BLaER1 treated with 17β-estradiol and CSF1 and Interleukin-3, amounts not matched to agents 10 nM and 100 nM (cell line): ENCODE measurements around the gene SAMD4B.
A peak's percentile ranks its signal among the peaks of the same experiment; 100 is the strongest.

Experiments used
- H3K27ac ChIP-seq, 11 experiments: shearing (Covaris generic); formaldehyde crosslinking; 2 replicates each; pipeline ENCODE4 v1.8.1; 2022
- H3K27me3 ChIP-seq, 11 experiments: shearing (Covaris generic); formaldehyde crosslinking; 2 replicates each; pipeline ENCODE4 v1.8.1; 2022
- H3K36me3 ChIP-seq, 11 experiments: shearing (Covaris generic); formaldehyde crosslinking; 2 replicates each; pipeline ENCODE4 v1.8.1; 2022
- H3K4me1 ChIP-seq, 10 experiments: shearing (Covaris generic); formaldehyde crosslinking; 2 replicates each; pipeline ENCODE4 v1.8.1; 2022
- H3K4me2 ChIP-seq, 11 experiments: shearing (Covaris generic); formaldehyde crosslinking; 2 replicates each; pipeline ENCODE4 v1.8.1; 2022
- H3K4me3 ChIP-seq, 10 experiments: shearing (Covaris generic); formaldehyde crosslinking; 2 replicates each; pipeline ENCODE4 v1.8.1; 2022
- H3K9ac ChIP-seq, 11 experiments: shearing (Covaris generic); formaldehyde crosslinking; 2 replicates each; pipeline ENCODE4 v1.8.1; 2022
- H3K9me3 ChIP-seq, 11 experiments: shearing (Covaris generic); formaldehyde crosslinking; replicated peaks in 1 of 11; 2 replicates each; pipeline ENCODE4 v1.8.1; 2022
- H4K20me1 ChIP-seq, 11 experiments: shearing (Covaris generic); formaldehyde crosslinking; 2 replicates each; pipeline ENCODE4 v1.8.1; 2022
- Cebpa-rat ChIP-seq, 11 experiments: shearing (Covaris generic); IDR thresholded peaks; 2 replicates each; pipeline ENCODE4 v1.8.1; 2022

Gene SAMD4B

DNA sequence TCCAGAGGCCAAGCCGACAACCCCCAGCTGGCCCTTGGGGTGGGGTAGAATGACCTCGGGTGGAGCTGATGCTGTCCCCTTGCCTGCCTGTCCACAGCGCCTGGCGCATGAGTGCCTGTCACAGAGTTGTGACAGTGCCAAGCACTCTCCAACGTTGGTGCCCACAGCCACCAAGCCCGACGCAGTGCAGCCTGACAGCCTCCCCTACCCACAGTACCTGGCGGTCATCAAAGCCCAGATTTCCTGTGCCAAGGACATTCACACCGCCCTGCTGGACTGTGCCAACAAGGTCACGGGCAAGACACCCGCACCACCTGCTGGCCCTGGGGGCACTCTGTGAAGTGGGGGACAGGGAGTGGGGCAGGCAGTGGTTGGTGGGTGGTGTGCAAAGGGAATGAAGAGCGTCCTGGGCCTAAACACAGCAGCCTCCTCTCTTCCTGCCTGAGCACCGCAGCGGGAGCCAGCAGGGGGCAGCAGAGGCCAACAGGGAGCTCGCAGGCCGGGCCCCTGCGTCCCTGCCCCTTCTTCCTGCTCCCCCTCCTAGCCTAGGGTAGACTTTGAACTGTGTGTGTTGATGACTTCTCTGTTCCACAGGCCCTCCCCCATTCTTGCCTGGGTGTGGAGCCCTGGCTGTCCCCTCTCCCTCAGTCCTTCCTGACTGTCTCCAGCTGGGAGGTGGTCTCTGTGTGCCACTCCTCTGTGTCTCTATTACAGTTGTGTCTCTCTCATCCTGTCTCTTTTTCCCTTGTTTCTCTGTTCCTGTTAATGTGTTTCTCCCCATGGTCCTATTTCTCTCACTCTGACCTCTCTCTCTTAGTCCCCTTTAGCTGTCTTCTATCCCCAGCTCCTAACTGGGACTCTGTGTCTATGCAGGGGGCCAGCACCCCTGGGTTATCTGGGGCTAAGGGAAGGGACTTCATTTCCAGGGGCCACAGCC is 55.4 kb downstream of the SAMD4B start:
- H3K4me1 ChIP-seq = peaks cover 55 to 94% (median 69%) of the 10 kb centered on the region in 10 experiments
- H3K9ac ChIP-seq = peak overlapping the region; percentile 81 to 99 (median 93)
- peak overlapping the region; percentile 61 to 99 (median 96) for H3K4me2 ChIP-seq
- H3K4me3 ChIP-seq = peak overlapping the region in 9 of 10 experiments; percentile 23 to 62 (median 46); a peak in 15 of 20 replicates
- H3K27ac ChIP-seq = peak overlapping the region; percentile 89 to 100 (median 99)
- no peaks in the 10 kb centered on the region for H3K27me3 ChIP-seq
- peaks cover 25 to 54% (median 39%) of the 10 kb centered on the region in 11 experiments for H3K36me3 ChIP-seq
- H4K20me1 ChIP-seq = 0 out of 22 replicates have a peak, but pooled peaks cover 0 to 6% (median 0%) of the 10 kb centered on the region in 11 experiments
- H3K9me3 ChIP-seq = peaks cover 0 to 9% (median 4%) of the 10 kb centered on the region in 11 experiments; a peak in 4 of 22 replicates
- TF ChIP-seq Cebpa-rat (IDR thresholded peaks at IDR 0.05) = no peak

DNA sequence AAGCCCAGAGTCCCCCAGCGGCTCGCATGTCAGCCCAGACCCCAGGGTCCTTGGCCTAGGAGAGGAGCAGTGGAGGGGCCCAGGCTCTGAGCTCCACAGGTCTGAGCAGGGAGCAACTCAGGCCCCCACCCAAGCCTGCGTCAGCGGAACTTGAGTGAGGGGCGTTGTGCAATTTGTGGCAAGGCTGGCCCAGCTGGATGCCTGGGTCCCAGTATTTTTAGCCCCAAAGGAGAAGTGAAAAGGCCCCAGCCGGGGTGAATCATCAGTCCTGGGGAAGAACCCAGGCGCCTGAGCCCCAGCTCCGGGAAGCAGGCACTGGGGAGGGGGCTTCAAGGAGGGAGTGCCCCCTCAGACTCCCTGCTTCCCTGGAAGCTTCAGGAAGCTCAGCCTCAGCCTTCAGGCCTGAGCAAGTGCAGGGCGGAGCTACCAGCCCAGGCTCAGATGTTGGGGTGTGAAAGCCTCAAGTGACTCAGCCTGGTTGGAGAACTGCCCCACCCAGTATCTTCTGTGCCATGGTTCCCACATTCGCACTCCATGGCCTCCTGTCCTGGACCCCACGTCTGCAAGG is 56.2 kb downstream of the SAMD4B start:
- Histone ChIP-seq H3K4me2 (peak overlapping the region; percentile 61 to 99 (median 96)), H3K9me3 (peaks cover 0 to 9% (median 4%) of the 10 kb centered on the region in 11 experiments; a peak in 4 of 22 replicates), H4K20me1 (0 out of 22 replicates have a peak, but pooled peaks cover 0 to 6% (median 0%) of the 10 kb centered on the region in 11 experiments), H3K27me3 (no peaks in the 10 kb centered on the region), H3K4me3 (peak overlapping the region in 9 of 10 experiments; percentile 23 to 62 (median 46); a peak in 15 of 20 replicates), H3K4me1 (peaks cover 61 to 87% (median 69%) of the 10 kb centered on the region in 10 experiments), H3K36me3 (peaks cover 23 to 49% (median 36%) of the 10 kb centered on the region in 11 experiments), H3K9ac (peak overlapping the region; percentile 81 to 99 (median 93)), H3K27ac (peak overlapping the region; percentile 89 to 100 (median 99))
- TF ChIP-seq Cebpa-rat (IDR thresholded peaks at IDR 0.05) = peak; percentile 82 to 100 (median 97)

DNA sequence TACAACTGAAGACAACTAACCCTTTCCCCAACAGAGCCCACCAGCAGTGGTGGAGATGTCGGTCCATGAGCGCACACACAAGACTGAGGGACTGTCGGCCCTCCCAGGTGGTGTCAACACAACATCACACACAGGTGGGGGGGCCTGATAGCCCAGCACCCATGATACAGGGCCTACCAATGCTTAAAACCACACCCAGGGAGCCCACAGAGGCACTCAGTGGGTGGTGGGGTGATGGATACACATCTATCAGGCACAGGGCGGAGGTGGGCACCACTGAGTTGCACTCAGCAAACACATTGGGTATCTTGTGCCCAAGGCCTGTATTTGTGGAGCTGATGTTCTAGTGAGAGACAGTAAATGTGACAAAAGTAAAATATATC is 57.4 kb downstream of the SAMD4B start:
- Histone ChIP-seq H3K9me3 (peaks cover 0 to 9% (median 4%) of the 10 kb centered on the region in 11 experiments; a peak in 4 of 22 replicates), H4K20me1 (0 out of 22 replicates have a peak, but pooled peaks cover 0 to 6% (median 0%) of the 10 kb centered on the region in 11 experiments), H3K27me3 (no peaks in the 10 kb centered on the region), H3K4me3 (0 out of 20 replicates have a peak overlapping the region, but pooled peaks of 2 of the 10 experiments have one; percentile 8 to 25), H3K4me2 (peak overlapping the region; percentile 15 to 99 (median 96)), H3K27ac (peak overlapping the region; percentile 89 to 100 (median 99)), H3K4me1 (peaks cover 74 to 89% (median 78%) of the 10 kb centered on the region in 10 experiments), H3K9ac (peak overlapping the region; percentile 19 to 99 (median 93); a peak in 19 of 22 replicates), H3K36me3 (peaks cover 14 to 39% (median 26%) of the 10 kb centered on the region in 11 experiments)
- TF ChIP-seq Cebpa-rat (IDR thresholded peaks at IDR 0.05) = no peak

- Histone ChIP-seq H3K9me3 (peaks cover 0 to 9% (median 4%) of the 10 kb centered on the region in 11 experiments; a peak in 4 of 22 replicates), H3K27me3 (no peaks in the 10 kb centered on the region), H3K4me3 (0 out of 20 replicates have a peak overlapping the region, but pooled peaks of 2 of the 10 experiments have one; percentile 8 to 25), H3K27ac (peak overlapping the region; percentile 89 to 100 (median 99)), H3K4me2 (peak overlapping the region; percentile 15 to 99 (median 96)), H3K4me1 (peaks cover 75 to 90% (median 80%) of the 10 kb centered on the region in 10 experiments), H3K9ac (peak overlapping the region in 10 of 11 experiments; percentile 45 to 99 (median 94); a peak in 17 of 22 replicates), H3K36me3 (peaks cover 10 to 36% (median 22%) of the 10 kb centered on the region in 11 experiments), H4K20me1 (0 out of 22 replicates have a peak, but pooled peaks cover 0 to 6% (median 0%) of the 10 kb centered on the region in 11 experiments)
- TF ChIP-seq Cebpa-rat (IDR thresholded peaks at IDR 0.05) = no peak
Measured at GRCh38 chr19:39400061-39400460, 57.8 kb downstream of the SAMD4B start.

- peaks cover 0 to 9% (median 4%) of the 10 kb centered on the region in 11 experiments; a peak in 4 of 22 replicates for H3K9me3 ChIP-seq
- peak overlapping the region; percentile 94 to 99 (median 97) for H3K4me2 ChIP-seq
- H4K20me1 ChIP-seq = 0 out of 22 replicates have a peak, but pooled peaks cover 0 to 6% (median 0%) of the 10 kb centered on the region in 11 experiments
- H3K4me1 ChIP-seq = peaks cover 79 to 96% (median 89%) of the 10 kb centered on the region in 10 experiments
- peak overlapping the region in 4 of 10 experiments; percentile 0 to 71 (median 36); a peak in 5 of 20 replicates for H3K4me3 ChIP-seq
- H3K27ac ChIP-seq = peak overlapping the region; percentile 96 to 100 (median 99)
- TF ChIP-seq Cebpa-rat (IDR thresholded peaks at IDR 0.05) = no peak
- H3K27me3 ChIP-seq = no peaks in the 10 kb centered on the region
- peaks cover 2 to 26% (median 14%) of the 10 kb centered on the region in 11 experiments; a peak in 16 of 22 replicates for H3K36me3 ChIP-seq
- H3K9ac ChIP-seq = peak overlapping the region; percentile 93 to 100 (median 97)
Measured at GRCh38 chr19:39401070-39401548, 58.9 kb downstream of the SAMD4B start.

DNA sequence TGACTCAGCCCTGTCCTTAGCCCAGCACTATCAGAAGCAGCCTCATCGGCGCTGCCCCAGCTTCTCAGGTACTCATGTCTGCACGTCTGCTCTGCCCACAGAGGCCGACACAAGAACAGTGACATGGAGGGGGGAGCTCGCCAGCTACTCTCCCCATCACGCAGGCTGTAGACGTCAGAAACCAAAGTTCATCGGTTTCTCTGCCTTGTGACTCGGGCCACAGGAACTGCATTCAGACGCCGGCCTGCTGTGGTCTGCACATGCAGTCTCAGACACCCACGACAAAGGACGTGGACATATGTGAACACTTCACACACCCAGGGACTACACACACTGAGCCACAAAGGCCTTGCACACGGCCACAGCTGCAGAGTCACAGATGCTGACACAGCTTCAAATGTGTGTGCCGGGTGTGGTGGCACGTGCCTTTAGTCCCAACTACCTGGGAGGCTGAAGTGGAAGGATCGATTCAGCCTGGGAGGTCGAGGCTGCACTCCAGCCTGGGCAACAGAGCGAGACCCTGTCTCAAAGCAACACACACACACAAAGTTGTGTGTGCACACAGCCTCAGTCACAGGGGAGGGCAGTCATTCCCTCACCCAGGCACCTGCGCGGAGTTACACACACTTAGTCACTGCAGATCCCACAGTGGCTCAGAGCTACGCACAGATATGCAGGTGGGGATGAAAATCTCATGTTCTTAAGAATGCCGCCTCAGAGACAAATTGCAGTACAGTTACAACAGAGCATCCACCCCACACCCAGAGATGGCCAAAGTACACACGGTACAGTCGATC is 59.5 kb downstream of the SAMD4B start:
- Histone ChIP-seq H3K4me2 (peak overlapping the region; percentile 94 to 99 (median 97)), H3K9ac (peak overlapping the region; percentile 93 to 100 (median 97)), H3K27ac (peak overlapping the region; percentile 96 to 100 (median 99)), H3K27me3 (no peaks in the 10 kb centered on the region), H3K4me1 (peaks cover 72 to 95% (median 90%) of the 10 kb centered on the region in 10 experiments), H3K36me3 (peaks cover 0 to 22% (median 11%) of the 10 kb centered on the region in 11 experiments; a peak in 14 of 22 replicates), H3K9me3 (peaks cover 0 to 9% (median 4%) of the 10 kb centered on the region in 11 experiments; a peak in 4 of 22 replicates), H4K20me1 (peaks cover 0 to 6% (median under 1%) of the 10 kb centered on the region in 11 experiments; a peak in 13 of 22 replicates), H3K4me3 (peak overlapping the region in 9 of 10 experiments; percentile 24 to 71 (median 60); a peak in 17 of 20 replicates)
- peak in 2 of 11 experiments; percentile 22 to 25; a peak in 2 of 22 replicates for TF ChIP-seq Cebpa-rat (IDR thresholded peaks at IDR 0.05)
